Endothelial cell of hepatic sinusoid (primary cell): ENCODE data around the gene UBXN4.
"Not testable (repeated sequence)": the region's sequence is repeated elsewhere in the genome, so short reads cannot be mapped to it uniquely, and the experiment has no call there.

ENCODE experiments used
- in situ Hi-C: cut with HindIII; loops from 2 replicates; pipeline ENCODE4 v1.10.0; 2017; ENCODE audit warnings: low sequenced_read_pairs

The UBXN4 gene

GRCh38 chr2:135762022-135762421, 20.4 kb downstream of the UBXN4 start:
- in situ Hi-C loops = no loop called here

- in situ Hi-C loops = no loop called here
These were observed 20.9 kb downstream of the UBXN4 start for GRCh38 chr2:135762530-135762929.

DNA sequence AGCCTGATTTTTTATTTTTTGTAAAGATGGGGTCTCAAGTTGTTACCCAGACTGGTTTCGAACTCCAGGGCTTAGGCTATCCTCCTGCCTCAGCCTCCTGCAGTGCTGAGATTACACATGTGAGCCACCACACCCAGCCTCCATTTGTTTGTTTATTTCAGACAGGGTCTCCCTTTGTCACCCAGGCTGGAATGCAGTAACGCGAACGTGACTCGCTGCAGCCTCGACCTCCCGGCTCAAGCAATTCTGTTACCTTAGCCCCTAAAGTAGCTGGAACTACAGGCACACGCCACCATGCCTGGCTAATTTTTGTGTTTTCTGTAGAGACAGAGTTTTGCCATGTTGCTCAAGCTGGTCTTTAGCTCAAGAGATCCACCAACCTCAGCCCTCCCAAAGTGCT, 27.2 kb downstream of the UBXN4 start:
- in situ Hi-C loops = no loop called here

DNA sequence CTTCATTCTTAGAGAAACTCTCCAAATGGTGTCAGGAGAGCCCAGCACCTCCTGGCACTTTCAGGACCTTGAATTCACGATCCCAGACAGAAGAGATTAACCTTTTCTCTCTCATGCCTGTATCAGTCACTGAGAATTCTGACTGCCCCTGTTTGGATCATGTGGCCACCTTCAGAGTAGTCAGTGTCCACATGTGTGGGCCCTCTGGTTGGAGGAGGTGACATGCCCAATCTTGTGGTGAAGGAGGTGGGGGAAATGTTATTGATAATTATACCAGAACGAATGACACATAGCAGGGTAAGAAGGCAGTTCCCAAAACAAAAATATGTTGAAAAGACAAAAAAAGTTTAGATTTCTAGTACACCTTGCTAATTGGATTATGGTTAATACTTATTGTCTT, 31.7 kb downstream of the UBXN4 start:
- in situ Hi-C loops = no loop called here

- in situ Hi-C loops = no loop called here
These were observed 32.3 kb downstream of the UBXN4 start for GRCh38 chr2:135773917-135774316.

DNA sequence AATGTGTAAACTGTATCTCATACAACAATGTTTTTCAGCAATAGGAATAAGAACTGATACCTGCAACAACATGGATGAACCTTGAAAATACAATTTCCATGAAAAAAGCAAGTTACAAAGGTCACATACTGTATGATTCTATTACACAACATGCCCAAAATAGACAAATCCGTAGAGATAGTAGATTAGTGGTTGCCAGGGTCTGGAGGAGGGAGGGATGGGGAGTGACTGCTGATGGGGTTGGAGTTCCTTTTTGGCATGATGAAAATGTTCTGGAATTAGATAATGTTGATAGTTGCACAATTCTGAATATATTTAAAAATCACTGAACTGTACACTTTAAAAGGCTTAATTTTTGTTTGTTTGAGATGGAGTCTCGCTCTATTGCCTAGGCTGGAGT, 33.8 kb downstream of the UBXN4 start:
- in situ Hi-C loops = no loop called here

DNA sequence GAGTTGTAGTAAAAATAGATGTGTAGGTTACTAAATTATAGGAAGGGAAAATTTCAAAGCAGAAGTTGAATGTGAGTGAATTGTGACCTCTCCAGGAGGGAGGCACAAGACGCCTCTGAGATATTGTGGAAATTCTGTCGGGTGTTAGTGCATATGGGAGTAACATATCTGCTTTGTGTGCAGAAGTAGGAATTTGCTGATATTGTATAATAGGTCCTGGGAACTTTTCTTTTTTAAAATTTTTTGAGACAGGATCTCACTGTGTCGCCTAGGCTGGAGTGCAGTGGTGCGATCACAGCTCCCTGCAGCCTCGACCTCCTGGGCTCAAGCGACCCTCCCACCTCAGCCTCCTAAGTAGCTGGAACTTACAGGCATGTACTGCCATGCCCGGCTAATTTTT, 34.7 kb downstream of the UBXN4 start:
- in situ Hi-C loops = no loop called here

GRCh38 chr2:135782231-135782630, 40.6 kb downstream of the UBXN4 start:
- in situ Hi-C loops = no loop called here

- in situ Hi-C loops = no loop called here
These were observed 41.8 kb downstream of the UBXN4 start for GRCh38 chr2:135783439-135783838.

DNA sequence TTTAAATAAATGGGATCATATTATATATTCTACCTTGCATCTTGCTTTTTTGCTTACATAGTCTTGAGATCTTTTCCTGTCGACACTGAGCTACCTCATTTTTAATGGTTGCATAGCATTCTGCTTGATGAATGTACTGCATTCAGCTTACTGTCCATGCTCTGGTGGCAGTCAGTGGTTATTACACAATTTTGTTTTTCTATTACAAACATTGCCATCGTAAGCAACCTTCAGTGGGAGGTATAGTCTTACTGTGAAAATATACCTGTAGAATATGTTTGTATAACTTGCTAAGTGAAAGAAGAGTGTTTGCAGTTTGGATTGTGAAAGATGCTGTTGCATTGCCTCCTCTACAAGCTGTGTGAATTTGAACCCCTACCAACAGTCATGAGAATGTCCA, 43.4 kb downstream of the UBXN4 start:
- in situ Hi-C loops = loop anchor here (5.0 kb wide), 1 partner anchor 48 kb away; no protein-coding TSS in a partner anchor

DNA sequence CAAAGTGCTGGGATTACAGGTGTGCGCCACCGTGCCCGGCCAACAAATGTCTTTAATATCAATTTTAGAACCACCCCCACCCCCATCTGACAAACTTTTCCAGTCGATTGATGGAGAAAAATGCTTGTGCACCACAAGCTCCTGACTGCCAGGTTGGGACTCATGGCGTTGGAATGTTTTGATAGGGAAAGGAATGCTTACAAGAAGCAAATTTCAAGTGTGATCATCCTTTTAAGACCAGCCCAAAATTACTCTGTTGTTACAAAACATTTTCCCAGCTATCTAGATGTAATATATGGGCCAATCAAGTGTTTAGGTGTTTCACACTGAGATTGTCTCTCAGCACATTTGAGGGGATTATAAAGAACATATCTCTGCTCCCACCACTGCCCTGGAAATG, 45.2 kb downstream of the UBXN4 start:
- in situ Hi-C loops = loop anchor here (5.0 kb wide), 1 partner anchor 50 kb away; no protein-coding TSS in a partner anchor

GRCh38 chr2:135790423-135790822, 48.8 kb downstream of the UBXN4 start:
- in situ Hi-C loops = no loop called here

DNA sequence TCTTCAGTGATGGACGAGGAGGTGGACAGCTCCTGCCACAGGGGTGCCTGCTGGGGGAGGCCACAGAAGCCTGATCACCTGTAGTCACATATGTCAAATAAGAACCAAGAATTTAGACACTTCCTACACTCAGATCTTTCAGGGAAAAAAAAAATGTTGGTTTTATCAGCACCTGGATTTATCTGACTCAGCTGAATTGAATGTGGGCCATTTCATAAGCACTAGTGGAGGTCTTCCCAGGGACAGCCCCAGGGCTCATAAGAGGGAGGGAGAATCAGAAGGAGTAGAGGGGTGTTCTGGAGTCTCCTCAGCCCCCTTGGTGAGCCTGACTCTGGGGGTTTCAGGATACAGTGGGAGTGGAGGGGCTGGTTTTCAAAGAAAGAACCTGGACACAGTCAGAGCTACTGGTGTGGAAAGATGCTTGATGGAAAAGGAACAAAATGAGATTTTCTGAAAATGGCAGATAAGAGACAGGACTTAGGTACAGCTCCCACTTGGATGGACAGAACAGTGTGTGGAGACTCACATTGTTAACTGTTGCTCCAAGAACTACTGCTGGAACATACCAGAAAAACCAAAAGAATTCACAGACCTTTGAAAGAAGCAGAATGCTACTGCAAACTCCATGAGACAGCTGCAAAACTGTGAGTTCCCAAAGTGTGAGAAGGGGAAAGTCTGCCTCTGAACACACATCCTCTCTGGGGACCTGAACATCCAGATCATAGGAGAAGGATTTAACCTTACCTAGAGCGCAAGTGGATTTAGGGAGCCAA, 49.9 kb downstream of the UBXN4 start:
- in situ Hi-C loops = no loop called here

DNA sequence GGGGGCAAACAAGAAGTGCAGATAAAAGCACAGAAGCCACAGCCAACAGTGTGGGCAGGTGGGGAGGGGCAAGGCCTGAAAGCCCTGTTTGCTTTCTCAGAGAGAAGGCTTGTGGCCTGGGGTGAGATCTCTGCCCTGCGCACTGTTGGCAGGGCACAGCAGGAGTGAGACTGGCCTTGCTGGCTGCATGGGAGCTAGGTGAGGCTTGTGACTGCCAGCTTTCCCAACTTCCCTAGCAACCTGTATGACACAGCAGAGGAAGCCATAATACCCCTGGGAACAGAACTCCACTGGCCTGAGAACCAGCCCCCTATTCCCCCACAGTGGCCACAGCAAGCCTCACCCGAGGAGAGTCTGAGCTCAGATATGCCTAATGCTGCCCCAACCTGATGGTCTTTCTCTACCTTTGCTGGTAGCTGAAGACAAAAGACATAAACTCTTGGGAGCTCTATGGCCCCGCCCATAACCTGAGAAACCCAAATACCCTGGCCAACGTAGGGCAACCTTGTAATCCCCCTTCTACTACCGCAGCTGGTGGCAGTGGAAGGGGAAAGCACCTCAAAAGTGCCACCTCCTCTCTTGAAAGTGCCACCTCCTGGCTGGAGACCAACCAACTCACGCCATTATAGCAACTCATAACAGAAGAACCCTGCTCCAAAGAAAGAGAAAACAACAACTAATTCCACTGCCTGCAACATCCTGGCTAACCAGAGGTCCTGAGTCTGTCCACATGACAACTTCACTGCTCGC, 50.9 kb downstream of the UBXN4 start:
- in situ Hi-C loops = no loop called here

DNA sequence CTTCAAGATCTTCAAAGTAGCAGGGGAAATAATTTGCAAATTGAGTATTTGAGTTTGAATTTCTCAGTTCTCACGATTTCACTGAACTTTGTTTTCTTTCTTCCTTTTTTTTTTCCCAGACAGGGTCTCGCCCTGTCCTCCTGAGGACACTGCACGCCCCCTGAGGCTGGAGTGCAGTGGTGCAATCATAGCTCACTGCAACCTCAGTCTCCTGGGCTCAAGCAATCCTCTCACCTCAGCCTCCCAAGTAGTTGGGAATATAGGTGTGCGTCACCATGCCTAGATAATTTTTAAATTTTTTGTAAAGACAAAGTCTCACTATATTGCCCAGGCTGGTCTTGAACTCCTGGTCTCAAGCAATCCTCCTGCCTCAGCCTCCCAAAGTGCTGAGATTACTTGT, 54.0 kb downstream of the UBXN4 start:
- in situ Hi-C loops = not testable (repeated sequence)

GRCh38 chr2:135796606-135797005, 55.0 kb downstream of the UBXN4 start:
- in situ Hi-C loops = no loop called here

DNA sequence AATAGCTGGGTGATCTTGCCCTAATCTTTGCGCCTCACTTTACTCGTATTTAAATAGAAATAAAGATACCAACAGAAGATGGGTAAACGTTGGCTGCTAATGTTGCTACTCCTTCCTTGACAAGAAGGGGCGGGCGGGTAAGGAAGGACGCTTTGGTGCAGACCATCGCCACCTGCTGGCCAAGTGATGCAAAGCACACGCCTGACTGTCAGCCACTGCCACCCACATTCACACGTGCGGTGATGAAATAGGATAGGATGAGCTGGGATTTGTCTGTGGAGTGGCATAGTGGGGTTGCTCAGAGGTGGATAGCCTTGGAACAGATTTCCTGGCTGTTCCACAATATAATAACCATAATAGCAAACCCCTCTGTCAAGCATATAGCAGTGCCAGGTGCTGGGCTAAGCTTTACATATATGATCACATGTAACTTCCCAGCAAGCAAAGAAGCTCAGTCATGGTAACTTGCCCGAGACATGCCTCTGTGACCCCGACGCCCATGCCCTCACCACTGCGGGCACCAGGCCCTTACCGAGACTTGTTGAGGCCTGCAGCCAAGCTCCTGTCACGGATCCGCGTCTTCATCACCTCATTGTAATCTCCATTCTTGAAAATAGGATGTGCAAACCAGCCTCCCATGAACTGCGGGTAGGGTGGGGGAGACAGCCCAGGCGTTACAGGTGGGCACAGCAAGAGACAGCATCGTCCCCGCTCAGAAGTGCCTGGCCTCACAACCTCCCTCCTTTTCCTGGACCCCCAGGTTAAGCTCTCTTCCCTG, 56.0 kb downstream of the UBXN4 start:
- in situ Hi-C loops = no loop called here

- in situ Hi-C loops = no loop called here
These were observed 56.6 kb downstream of the UBXN4 start for GRCh38 chr2:135798275-135798705.

DNA sequence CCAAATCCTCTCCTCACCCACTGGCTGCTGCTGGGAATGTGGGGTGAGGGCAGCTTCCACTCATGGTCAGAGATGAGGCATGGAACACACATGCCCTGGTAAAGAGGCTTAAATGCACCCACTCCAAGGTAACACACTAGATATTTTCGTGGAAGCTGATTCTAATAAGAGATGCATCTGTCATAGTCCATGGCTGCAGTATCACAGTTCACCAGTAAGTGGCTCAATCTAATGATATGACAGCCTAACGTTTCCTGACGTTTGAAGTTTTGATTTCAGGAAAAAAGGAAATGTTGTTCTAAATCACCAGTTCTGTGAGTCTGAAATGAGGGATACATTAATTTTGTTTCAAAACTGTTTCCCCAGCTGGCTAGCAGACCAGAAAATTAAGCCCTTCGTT, 57.1 kb downstream of the UBXN4 start:
- in situ Hi-C loops = no loop called here

- in situ Hi-C loops = no loop called here
These were observed 58.1 kb downstream of the UBXN4 start for GRCh38 chr2:135799738-135800137.
